PC-3 (cell line): ENCODE measurements around the gene HSPB7. TPM values are rescaled to one million over a fixed set of nuclear protein-coding genes. Genes with fewer than 3 reads are reported as not detected.

Source experiments
- ATAC-seq: fragments of 200-7000 bp; cut with Tn5 transposase; 2 replicates; pipeline ENCODE4 v1.9.1; 2020; ENCODE audit warnings: mild to moderate bottlenecking, moderate library complexity
- BruUV-seq: library from RNA; stranded (reverse); fragments of 400-500 nt; replicated peaks from 2 replicates; lab custom pipeline; 2021; lab: Mats Ljungman, UMichigan
- CTCF ChIA-PET: fragments of 300-600 bp; sonication (Branson Sonifier 250); formaldehyde crosslinking; loops from one replicate; lab custom pipeline; 2022; ENCODE audit warnings: antibody characterized with exemption; lab: Charles Lee
- POLR2A ChIA-PET: fragments of 300-600 bp; sonication (Branson Sonifier 250); formaldehyde crosslinking; loops from one replicate; lab custom pipeline; 2022; ENCODE audit warnings: antibody characterized with exemption; ENCODE audit not compliant: unreplicated experiment; lab: Charles Lee
- DNase-seq: peaks from one replicate; pipeline ENCODE4 v3.0.0-alpha.2; 2015
- H2AFZ ChIP-seq: fragments of 300-600 bp; sonication (generic); 2 replicates; pipeline ENCODE4 v1.6.0; 2016; ENCODE audit warnings: antibody characterized with exemption, low read length
- H3F3A ChIP-seq: fragments of 300-600 bp; sonication (generic); one replicate; pipeline ENCODE4 v1.6.0; 2017; ENCODE audit warnings: antibody characterized with exemption, low read length, control low read depth, mild to moderate bottlenecking; ENCODE audit not compliant: unreplicated experiment
- H3K27ac ChIP-seq: fragments of 300-600 bp; sonication (generic); 2 replicates; pipeline ENCODE4 v1.5.1; 2016; ENCODE audit warnings: mild to moderate bottlenecking, low read length
- H3K27me3 ChIP-seq: fragments of 300-600 bp; sonication (generic); 2 replicates; pipeline ENCODE4 v1.6.1; 2016; ENCODE audit warnings: low read length, mixed read lengths
- H3K36me3 ChIP-seq: fragments of 300-600 bp; sonication (generic); 2 replicates; pipeline ENCODE4 v1.6.1; 2016; ENCODE audit warnings: low read depth, mixed run types, low read length, mixed read lengths
- H3K4me1 ChIP-seq: fragments of 300-600 bp; sonication (generic); 2 replicates; pipeline ENCODE4 v1.5.1; 2016; ENCODE audit warnings: low read length; ENCODE audit not compliant: insufficient read depth
- H3K4me2 ChIP-seq: fragments of 300-600 bp; sonication (generic); 2 replicates; pipeline ENCODE4 v1.6.0; 2016; ENCODE audit warnings: low read length
- H3K4me3 ChIP-seq: fragments of 300-600 bp; sonication (generic); 2 replicates; pipeline ENCODE4 v1.5.1; 2016; ENCODE audit warnings: mild to moderate bottlenecking, low read length, mixed read lengths
- H3K79me2 ChIP-seq: fragments of 300-600 bp; sonication (generic); 2 replicates; pipeline ENCODE4 v1.6.1; 2017; ENCODE audit warnings: low read length, mixed read lengths
- H3K9ac ChIP-seq: fragments of 300-600 bp; sonication (generic); 2 replicates; pipeline ENCODE4 v1.6.0; 2016; ENCODE audit warnings: mild to moderate bottlenecking, low read length
- H3K9me2 ChIP-seq: fragments of 300-600 bp; sonication (generic); replicated peaks from 2 replicates; pipeline ENCODE4 v1.6.1; 2016; ENCODE audit warnings: mixed run types, low read length, mixed read lengths
- H3K9me3 ChIP-seq: fragments of 300-600 bp; sonication (generic); 2 replicates; pipeline ENCODE4 v1.6.1; 2016; ENCODE audit warnings: low read length, mixed read lengths
- H4K20me1 ChIP-seq: fragments of 300-600 bp; sonication (generic); 2 replicates; pipeline ENCODE4 v1.6.1; 2016; ENCODE audit warnings: low read length, mixed read lengths
- EZH2 ChIP-seq: fragments of 300-600 bp; sonication (generic); IDR thresholded peaks from one replicate; pipeline ENCODE4 v1.6.1; 2017; ENCODE audit warnings: antibody characterized with exemption, mild to moderate bottlenecking, low read length; ENCODE audit not compliant: unreplicated experiment
- EZH2phosphoT487 ChIP-seq: fragments of 300-600 bp; sonication (generic); IDR thresholded peaks from 2 replicates; pipeline ENCODE4 v1.6.1; 2018; ENCODE audit warnings: mild to moderate bottlenecking, antibody characterized with exemption, low read length, borderline replicate concordance
- intact Hi-C: fragments of 100-400 bp; cut with micrococcal nuclease; formaldehyde crosslinking; loops from 2 replicates; pipeline ENCODE4 v1.9.0; 2023
- total RNA-seq: library from RNA; depleted of rRNA; stranded (reverse); fragments of >200 nt; gene quantifications from 2 replicates; pipeline ENCODE4 v1.2.3, GENCODE V29; 2014
- TF ChIP-seq, protein P1 (sequence below): fragments of 300-600 bp; sonication (generic); conservative IDR thresholded peaks from 2 replicates; pipeline ENCODE4 v1.5.1; 2017; ENCODE audit warnings: antibody characterized with exemption, low read depth, mild to moderate bottlenecking, low read length

The HSPB7 gene
- total RNA-seq, 1 experiment from 2014 or later = not detected

DNA sequence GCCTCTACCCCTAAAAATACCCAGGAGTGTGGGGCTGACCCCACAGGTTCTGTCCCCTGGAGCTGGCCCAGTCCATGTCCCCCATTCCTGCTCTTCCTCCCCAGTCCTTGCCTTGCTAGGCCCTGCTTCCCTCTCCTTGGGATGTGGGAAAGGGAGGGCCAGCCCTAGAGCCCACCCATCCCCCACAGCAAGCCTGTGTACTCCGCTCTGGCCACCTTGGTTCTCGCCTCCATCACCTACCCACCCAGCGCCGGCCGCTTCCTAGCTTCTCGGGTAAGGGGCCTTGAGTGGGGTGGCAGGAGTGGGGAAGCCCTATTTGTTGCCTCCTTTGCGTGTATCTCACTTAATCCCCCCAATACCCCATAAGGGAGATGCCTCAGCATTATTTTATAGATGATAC, 32.5 kb upstream of the HSPB7 start:
- Histone ChIP-seq H2AFZ (no peak overlapping the region), H3K9ac (no peak overlapping the region), H3K27ac (no peak overlapping the region), H3K4me1 (no peaks in the 10 kb centered on the region), H3K27me3 (no peaks in the 10 kb centered on the region), H3K4me3 (no peak overlapping the region), H3K4me2 (no peak overlapping the region), H3K9me2 (no peaks in the 10 kb centered on the region), H4K20me1 (no peaks in the 10 kb centered on the region), H3F3A (no peaks in the 10 kb centered on the region), H3K36me3 (no peaks in the 10 kb centered on the region), H3K9me3 (no peaks in the 10 kb centered on the region), H3K79me2 (no peaks in the 10 kb centered on the region)
- DNase-seq = no peak
- BruUV-seq = no TSS peak
- TF ChIP-seq EZH2phosphoT487 = no peak
- TF ChIP-seq EZH2 = no peak
- TF ChIP-seq, protein P1, sequence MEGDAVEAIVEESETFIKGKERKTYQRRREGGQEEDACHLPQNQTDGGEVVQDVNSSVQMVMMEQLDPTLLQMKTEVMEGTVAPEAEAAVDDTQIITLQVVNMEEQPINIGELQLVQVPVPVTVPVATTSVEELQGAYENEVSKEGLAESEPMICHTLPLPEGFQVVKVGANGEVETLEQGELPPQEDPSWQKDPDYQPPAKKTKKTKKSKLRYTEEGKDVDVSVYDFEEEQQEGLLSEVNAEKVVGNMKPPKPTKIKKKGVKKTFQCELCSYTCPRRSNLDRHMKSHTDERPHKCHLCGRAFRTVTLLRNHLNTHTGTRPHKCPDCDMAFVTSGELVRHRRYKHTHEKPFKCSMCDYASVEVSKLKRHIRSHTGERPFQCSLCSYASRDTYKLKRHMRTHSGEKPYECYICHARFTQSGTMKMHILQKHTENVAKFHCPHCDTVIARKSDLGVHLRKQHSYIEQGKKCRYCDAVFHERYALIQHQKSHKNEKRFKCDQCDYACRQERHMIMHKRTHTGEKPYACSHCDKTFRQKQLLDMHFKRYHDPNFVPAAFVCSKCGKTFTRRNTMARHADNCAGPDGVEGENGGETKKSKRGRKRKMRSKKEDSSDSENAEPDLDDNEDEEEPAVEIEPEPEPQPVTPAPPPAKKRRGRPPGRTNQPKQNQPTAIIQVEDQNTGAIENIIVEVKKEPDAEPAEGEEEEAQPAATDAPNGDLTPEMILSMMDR = no peak
- no peak for ATAC-seq
- POLR2A ChIA-PET = no interaction called here
- intact Hi-C loops = no loop called here
- CTCF ChIA-PET = no interaction called here

DNA sequence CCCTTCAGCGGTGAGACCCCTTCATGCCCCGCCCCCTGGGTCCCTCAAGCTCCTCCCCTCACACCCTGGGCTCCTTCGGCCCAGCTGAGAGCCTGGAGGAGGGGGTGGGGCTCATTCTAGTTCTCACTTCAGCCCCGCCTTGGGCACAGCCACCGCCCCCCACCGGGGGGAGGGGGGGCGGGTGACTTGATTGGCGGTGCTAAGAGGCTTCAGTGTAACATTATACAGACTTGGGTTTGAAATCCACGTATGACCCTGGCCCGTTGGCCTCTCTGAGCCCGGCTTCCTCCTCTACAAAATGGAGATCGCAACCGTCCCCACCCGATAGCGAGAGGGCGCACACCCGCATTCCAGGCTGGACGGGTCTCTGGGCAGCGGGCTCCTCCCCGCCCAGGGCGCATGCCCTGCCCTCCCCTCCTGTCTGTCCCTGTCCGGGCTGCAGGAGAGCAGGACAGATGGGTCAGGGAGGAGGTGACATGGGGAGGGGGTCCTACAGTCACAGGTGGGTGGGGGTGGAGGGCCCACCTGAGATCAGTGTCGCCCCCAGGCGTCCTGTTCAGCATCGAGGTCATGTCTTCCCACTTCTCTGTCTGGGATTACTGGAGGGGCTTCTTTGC, 30.8 kb upstream of the HSPB7 start:
- ChIA-PET POLR2A (no interaction called here), CTCF (no interaction called here)
- no peaks in the 10 kb centered on the region for H3F3A ChIP-seq

More for the DNA sequence above, 30.8 kb upstream of the HSPB7 start:
- intact Hi-C loops = no loop called here
- no peaks in the 10 kb centered on the region for H3K79me2 ChIP-seq
- no peaks in the 10 kb centered on the region for H4K20me1 ChIP-seq
- H3K4me2 ChIP-seq = peak overlapping the region; percentile 47
- no peaks in the 10 kb centered on the region for H3K27me3 ChIP-seq
- H3K27ac ChIP-seq = no peak overlapping the region
- no TSS peak for BruUV-seq
- peak overlapping the region; percentile 38; the same call in 1 of the 2 replicates for H2AFZ ChIP-seq
- no peaks in the 10 kb centered on the region for H3K36me3 ChIP-seq
- H3K9me2 ChIP-seq = no peaks in the 10 kb centered on the region
- DNase-seq (no peak), ATAC-seq (peak; percentile 59)
- no peak for TF ChIP-seq EZH2phosphoT487
- TF ChIP-seq, protein P1 = 0 out of 2 replicates have a peak, but pooled peaks have one; percentile 13
- H3K9ac ChIP-seq = no peak overlapping the region
- no peaks in the 10 kb centered on the region for H3K9me3 ChIP-seq
- H3K4me1 ChIP-seq = no peaks in the 10 kb centered on the region
- H3K4me3 ChIP-seq = peak overlapping the region; percentile 31; the same call in 1 of the 2 replicates
